Measurements from ENCODE around the gene TMEM63B.

Gene TMEM63B

DNA sequence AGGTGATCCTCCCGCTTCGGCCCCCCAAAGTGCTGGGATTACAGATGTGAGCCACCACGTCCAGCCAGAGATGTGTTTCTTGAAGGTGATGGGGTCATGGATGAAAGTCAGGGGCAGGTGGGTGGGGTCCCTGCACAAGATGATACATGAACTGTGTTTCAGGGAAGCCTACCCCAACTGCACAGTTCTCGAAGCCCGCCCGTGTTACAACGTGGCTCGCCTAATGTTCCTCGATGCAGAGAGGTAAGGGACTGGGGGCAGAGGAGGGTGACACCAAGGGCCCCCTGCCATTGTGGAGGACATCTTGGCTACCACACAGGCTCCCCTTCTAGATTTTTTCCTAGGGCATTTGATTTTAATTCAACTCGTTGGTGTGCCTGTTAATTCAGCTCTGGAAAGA, 19.3 kb downstream of the TMEM63B start:
- TF ChIP-seq, protein P1, sequence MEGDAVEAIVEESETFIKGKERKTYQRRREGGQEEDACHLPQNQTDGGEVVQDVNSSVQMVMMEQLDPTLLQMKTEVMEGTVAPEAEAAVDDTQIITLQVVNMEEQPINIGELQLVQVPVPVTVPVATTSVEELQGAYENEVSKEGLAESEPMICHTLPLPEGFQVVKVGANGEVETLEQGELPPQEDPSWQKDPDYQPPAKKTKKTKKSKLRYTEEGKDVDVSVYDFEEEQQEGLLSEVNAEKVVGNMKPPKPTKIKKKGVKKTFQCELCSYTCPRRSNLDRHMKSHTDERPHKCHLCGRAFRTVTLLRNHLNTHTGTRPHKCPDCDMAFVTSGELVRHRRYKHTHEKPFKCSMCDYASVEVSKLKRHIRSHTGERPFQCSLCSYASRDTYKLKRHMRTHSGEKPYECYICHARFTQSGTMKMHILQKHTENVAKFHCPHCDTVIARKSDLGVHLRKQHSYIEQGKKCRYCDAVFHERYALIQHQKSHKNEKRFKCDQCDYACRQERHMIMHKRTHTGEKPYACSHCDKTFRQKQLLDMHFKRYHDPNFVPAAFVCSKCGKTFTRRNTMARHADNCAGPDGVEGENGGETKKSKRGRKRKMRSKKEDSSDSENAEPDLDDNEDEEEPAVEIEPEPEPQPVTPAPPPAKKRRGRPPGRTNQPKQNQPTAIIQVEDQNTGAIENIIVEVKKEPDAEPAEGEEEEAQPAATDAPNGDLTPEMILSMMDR (IDR thresholded peaks at IDR 0.05; ENCODE audit: insufficient read depth, low read depth, low read length, missing control alignments), result no peak
- no peak overlapping the region for H3K4me3 ChIP-seq (ENCODE audit: low read length)
- no peak for DNase-seq (ENCODE audit: low read depth)

DNA sequence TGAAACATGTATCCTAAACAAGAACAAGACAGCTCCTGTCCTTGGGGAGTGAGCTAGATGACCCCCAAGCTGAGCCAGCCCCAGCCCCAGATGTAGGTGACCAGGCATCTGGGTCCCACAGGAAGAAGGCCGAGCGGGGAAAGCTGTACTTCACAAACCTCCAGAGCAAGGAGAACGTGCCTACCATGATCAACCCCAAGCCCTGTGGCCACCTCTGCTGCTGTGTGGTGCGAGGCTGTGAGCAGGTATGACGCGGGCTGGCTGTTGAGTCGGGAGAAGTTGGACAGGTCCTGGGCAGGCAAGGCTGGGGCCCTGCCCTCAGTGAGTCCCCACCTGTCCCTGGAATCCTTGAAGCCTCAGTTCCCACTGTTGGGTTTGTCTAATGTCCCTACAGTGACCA, 19.9 kb downstream of the TMEM63B start:
- TF ChIP-seq, protein P1 (IDR thresholded peaks at IDR 0.05; ENCODE audit: insufficient read depth, low read depth, low read length, missing control alignments), result no peak

DNA sequence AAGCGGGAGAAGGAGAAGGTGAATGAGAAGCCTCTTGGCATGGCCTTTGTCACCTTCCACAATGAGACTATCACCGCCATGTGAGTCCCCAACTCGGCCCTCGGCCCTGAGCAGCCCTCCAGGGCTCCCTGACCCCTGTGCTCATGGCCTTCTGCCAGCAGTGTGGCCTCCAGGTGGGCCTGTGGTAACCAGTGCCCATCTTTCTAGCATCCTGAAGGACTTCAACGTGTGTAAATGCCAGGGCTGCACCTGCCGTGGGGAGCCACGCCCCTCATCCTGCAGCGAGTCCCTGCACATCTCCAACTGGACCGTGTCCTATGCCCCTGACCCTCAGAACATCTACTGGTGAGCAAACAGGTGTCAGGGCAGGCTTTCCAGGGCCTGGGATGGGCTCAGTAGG, 21.0 kb downstream of the TMEM63B start:
- H3K4me3 ChIP-seq (ENCODE audit: low read length), result no peak overlapping the region
- no peak for DNase-seq (ENCODE audit: low read depth)
- TF ChIP-seq, protein P1 (IDR thresholded peaks at IDR 0.05; ENCODE audit: insufficient read depth, low read depth, low read length, missing control alignments), result no peak

More for the DNA sequence above, 19.9 kb downstream of the TMEM63B start:
- no peak overlapping the region for H3K4me3 ChIP-seq (ENCODE audit: low read length)
- no peak for DNase-seq (ENCODE audit: low read depth)

DNA sequence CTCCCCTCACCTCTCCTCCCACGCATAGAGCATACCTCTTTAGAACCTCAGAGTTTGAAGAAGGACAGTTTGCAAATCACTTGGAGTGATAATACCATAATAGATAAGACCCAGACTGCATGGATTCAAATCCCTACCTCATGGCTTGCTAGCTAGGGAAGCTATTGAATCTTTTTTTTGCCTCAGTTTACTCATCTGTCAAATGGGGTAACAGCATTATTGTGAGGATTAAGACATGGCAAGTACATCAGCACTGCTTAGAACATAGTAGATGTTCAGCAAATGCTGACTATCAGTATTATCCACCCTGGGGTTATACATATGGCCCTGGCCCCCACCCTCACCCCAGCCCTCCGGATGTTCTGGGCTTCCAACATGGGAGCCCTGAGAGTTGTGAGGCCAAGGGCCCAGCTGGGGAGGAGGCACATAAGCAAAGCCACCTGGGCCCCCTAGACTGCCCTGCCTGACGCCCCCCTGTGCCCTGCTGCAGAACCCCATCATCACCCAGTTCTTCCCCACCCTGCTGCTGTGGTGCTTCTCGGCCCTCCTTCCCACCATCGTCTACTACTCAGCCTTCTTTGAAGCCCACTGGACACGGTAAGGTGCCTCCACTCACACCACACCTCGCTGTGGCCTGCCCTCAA, 22.1 kb downstream of the TMEM63B start:
- no peak for DNase-seq (ENCODE audit: low read depth)
- H3K4me3 ChIP-seq (ENCODE audit: low read length), result no peak overlapping the region
- TF ChIP-seq, protein P1 (IDR thresholded peaks at IDR 0.05; ENCODE audit: insufficient read depth, low read depth, low read length, missing control alignments), result no peak

DNA sequence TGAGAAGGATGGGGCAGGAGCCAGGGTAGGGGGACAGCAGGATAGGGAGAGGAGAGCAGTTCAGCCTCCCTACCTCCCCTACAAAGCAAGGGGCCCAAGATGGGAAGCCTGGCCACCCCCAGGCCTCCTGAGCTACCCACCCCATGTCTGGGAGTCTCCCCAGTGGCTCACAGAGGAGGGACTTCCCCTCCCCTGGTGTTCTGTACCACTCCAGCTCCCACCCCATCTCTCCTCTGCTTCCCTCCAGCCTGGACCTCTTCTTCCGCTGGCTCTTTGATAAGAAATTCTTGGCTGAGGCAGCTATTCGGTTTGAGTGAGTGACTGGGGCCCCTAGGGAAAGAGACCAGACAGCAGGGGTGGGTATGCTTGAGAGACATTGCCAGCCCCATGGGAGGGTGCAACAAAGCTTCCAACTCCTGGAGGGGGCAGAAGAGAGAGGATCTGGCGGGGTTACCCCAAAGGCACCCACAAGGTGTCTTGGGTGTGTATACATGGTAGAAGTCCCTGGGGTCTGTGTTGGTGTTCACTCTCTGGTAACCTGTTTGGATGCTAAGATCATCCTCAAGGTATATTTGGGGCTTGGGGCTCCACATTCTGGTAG, 23.1 kb downstream of the TMEM63B start:
- no peak for DNase-seq (ENCODE audit: low read depth)
- no peak overlapping the region for H3K4me3 ChIP-seq (ENCODE audit: low read length)
- TF ChIP-seq, protein P1 (IDR thresholded peaks at IDR 0.05; ENCODE audit: insufficient read depth, low read depth, low read length, missing control alignments), result no peak

DNA sequence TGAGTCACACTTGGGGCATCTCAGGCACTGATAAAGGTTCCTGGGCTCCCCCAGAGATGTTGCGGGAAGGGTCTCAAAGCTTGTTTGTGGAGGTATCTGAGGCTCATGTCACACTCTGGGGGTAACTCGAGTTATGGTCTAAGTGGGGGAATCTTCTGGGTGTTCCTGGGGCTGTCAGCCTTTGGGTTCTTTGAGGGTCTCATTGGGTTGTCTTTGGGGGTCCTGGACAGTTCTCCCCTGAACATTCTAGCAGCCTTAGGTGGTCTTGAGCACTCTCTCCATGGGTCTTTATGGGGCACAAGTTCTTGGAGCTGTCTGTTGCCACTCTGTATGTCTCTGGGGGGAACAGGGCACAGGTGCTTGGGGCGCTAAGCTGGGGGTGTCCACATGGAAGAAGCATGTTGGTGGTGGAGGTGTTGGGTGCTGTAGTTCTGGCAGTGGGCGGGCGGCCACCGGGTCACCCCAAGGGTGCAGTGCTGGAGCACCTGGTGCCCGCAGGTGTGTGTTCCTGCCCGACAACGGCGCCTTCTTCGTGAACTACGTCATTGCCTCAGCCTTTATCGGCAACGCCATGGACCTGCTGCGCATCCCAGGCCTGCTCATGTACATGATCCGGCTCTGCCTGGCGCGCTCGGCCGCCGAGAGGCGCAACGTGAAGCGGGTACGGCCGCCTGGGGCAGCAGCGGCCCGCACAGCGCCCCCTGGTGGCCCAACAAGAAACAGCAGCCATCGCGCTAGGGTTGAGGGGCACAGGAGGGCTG, 24.2 kb downstream of the TMEM63B start:
- peak; percentile 82 for DNase-seq (ENCODE audit: low read depth)
- TF ChIP-seq, protein P1 (IDR thresholded peaks at IDR 0.05; ENCODE audit: insufficient read depth, low read depth, low read length, missing control alignments), result peak; percentile 72
- no peak overlapping the region for H3K4me3 ChIP-seq (ENCODE audit: low read length)

Data from epithelial cell of esophagus (primary cell).